Mononuclear cell (primary cell): ENCODE measurements around the gene PAXIP1. TPM values are rescaled to one million over a fixed set of nuclear protein-coding genes. Genes with fewer than 3 reads are reported as not detected.
"Not testable (repeated sequence)": the region's sequence is repeated elsewhere in the genome, so short reads cannot be mapped to it uniquely, and the experiment has no call there.

Experiments
- H3K27me3 ChIP-seq: 2 replicates; pipeline ENCODE4 v1.6.0; 2011; ENCODE audit warnings: low read length, control low read depth; ENCODE audit not compliant: insufficient read depth
- H3K4me1 ChIP-seq: 2 replicates; pipeline ENCODE4 v1.5.1; 2011; ENCODE audit warnings: mild to moderate bottlenecking, low read length, control low read depth; ENCODE audit not compliant: insufficient read depth
- H3K4me3 ChIP-seq: 2 replicates; pipeline ENCODE4 v1.5.1; 2011; ENCODE audit warnings: mild to moderate bottlenecking, low read length, moderate library complexity
- H3K9me3 ChIP-seq: 2 replicates; pipeline ENCODE4 v1.5.1; 2011; ENCODE audit warnings: low read depth, mild to moderate bottlenecking, control low read depth, low read length
- total RNA-seq: library from RNA; depleted of rRNA; stranded (reverse); fragments of >200 nt; gene quantifications from one replicate; pipeline ENCODE4 v1.2.3, GENCODE V29; 2012

PAXIP1 gene
- total RNA-seq, 1 donor = 6.3 TPM

- no peak overlapping the region for H3K4me3 ChIP-seq
- no peaks in the 10 kb centered on the region for H3K27me3 ChIP-seq
- peaks cover 6% of the 10 kb centered on the region for H3K4me1 ChIP-seq
Observed at GRCh38 chr7:154937837-154938236, 65.1 kb downstream of the PAXIP1 start.

GRCh38 chr7:154934353-154934952 is 68.5 kb downstream of the PAXIP1 start:
- H3K27me3 ChIP-seq, H3K4me3 ChIP-seq: not testable (repeated sequence)
- Histone ChIP-seq H3K9me3 (peaks cover 11% of the 10 kb centered on the region), H3K4me1 (peaks cover 11% of the 10 kb centered on the region)

More at GRCh38 chr7:154937837-154938236, 65.1 kb downstream of the PAXIP1 start:
- peaks cover 11% of the 10 kb centered on the region for H3K9me3 ChIP-seq

- H3K9me3 ChIP-seq = peaks cover 11% of the 10 kb centered on the region
- H3K4me3 ChIP-seq = no peak overlapping the region
- peaks cover 16% of the 10 kb centered on the region for H3K4me1 ChIP-seq
Observed at GRCh38 chr7:154931906-154932305, 71.0 kb downstream of the PAXIP1 start.

GRCh38 chr7:154929006-154929726 is 73.8 kb downstream of the PAXIP1 start:
- peaks cover 11% of the 10 kb centered on the region for H3K9me3 ChIP-seq
- H3K4me3 ChIP-seq = peak overlapping the region; percentile 69
- H3K4me1 ChIP-seq = peaks cover 16% of the 10 kb centered on the region
- H3K27me3 ChIP-seq = no peaks in the 10 kb centered on the region

More at GRCh38 chr7:154931906-154932305, 71.0 kb downstream of the PAXIP1 start:
- H3K27me3 ChIP-seq = no peaks in the 10 kb centered on the region

- H3K9me3 ChIP-seq = peaks cover 4% of the 10 kb centered on the region
- H3K4me3 ChIP-seq = peak overlapping the region; percentile 69
- H3K27me3 ChIP-seq = no peaks in the 10 kb centered on the region
- peaks cover 16% of the 10 kb centered on the region for H3K4me1 ChIP-seq
Observed at GRCh38 chr7:154928136-154929005, 74.6 kb downstream of the PAXIP1 start.

GRCh38 chr7:154927624-154928125 is 75.2 kb downstream of the PAXIP1 start:
- Histone ChIP-seq H3K4me1 (peaks cover 16% of the 10 kb centered on the region), H3K27me3 (no peaks in the 10 kb centered on the region), H3K4me3 (peak overlapping the region; percentile 69), H3K9me3 (no peaks in the 10 kb centered on the region)

- not testable (repeated sequence) for H3K9me3 ChIP-seq, H3K27me3 ChIP-seq, H3K4me3 ChIP-seq, H3K4me1 ChIP-seq
Observed at GRCh38 chr7:154922472-154922871, 80.5 kb downstream of the PAXIP1 start.

GRCh38 chr7:154919344-154920225 is 83.3 kb downstream of the PAXIP1 start:
- no peak overlapping the region for H3K4me3 ChIP-seq
- H3K4me1 ChIP-seq = no peaks in the 10 kb centered on the region
- no peaks in the 10 kb centered on the region for H3K9me3 ChIP-seq
- peaks cover 4% of the 10 kb centered on the region for H3K27me3 ChIP-seq

- Histone ChIP-seq H3K9me3 (no peaks in the 10 kb centered on the region), H3K4me3 (no peak overlapping the region), H3K27me3 (peaks cover 9% of the 10 kb centered on the region), H3K4me1 (peaks cover 6% of the 10 kb centered on the region)
Observed at GRCh38 chr7:154918741-154919140, 84.2 kb downstream of the PAXIP1 start.

- Histone ChIP-seq H3K4me1 (peaks cover 6% of the 10 kb centered on the region), H3K9me3 (no peaks in the 10 kb centered on the region), H3K4me3 (no peak overlapping the region), H3K27me3 (peaks cover 9% of the 10 kb centered on the region)
Observed at GRCh38 chr7:154918266-154918665, 84.7 kb downstream of the PAXIP1 start.

GRCh38 chr7:154917808-154918160 is 85.1 kb downstream of the PAXIP1 start:
- Histone ChIP-seq H3K9me3 (no peaks in the 10 kb centered on the region), H3K4me1 (peaks cover 6% of the 10 kb centered on the region), H3K27me3 (peaks cover 9% of the 10 kb centered on the region), H3K4me3 (no peak overlapping the region)

- Histone ChIP-seq H3K4me3 (no peak overlapping the region), H3K4me1 (peaks cover 6% of the 10 kb centered on the region), H3K27me3 (peaks cover 9% of the 10 kb centered on the region), H3K9me3 (no peaks in the 10 kb centered on the region)
Observed at GRCh38 chr7:154916856-154917807, 85.8 kb downstream of the PAXIP1 start.

GRCh38 chr7:154916381-154916780 is 86.5 kb downstream of the PAXIP1 start:
- Histone ChIP-seq H3K9me3 (no peaks in the 10 kb centered on the region), H3K4me1 (peaks cover 6% of the 10 kb centered on the region), H3K4me3 (no peak overlapping the region), H3K27me3 (peaks cover 9% of the 10 kb centered on the region)
